ENCODE results near the gene SERGEF. TPM values are rescaled to one million over a fixed set of nuclear protein-coding genes. Genes with fewer than 3 reads are reported as not detected.

Gene SERGEF
- total and polyA plus RNA-seq, 10 of the 15 experiments (the other 5 are each of a cell fraction or from before 2014, with no cell fraction given): 14.6 to 27.8 (median 22.4) TPM

DNA sequence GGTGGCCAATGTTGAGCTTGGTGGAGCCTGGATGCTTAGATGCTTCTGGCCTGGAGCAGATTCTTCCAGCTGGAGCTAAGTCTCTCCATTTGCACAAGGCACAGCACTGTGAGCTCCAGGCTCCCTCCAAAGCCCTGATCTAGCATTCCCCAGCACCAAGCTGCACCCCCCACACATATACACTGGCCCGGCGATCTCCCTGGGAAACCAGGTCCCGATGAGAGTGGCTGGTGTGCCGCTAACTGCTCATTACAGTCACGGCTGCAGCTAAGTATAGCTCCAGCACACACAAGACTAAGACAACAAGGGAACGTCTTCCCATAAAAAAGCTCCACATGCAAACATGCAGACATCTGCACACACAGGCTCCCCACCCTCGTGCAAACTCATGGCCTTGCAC, 260.7 kb downstream of the SERGEF start:
- no peaks in the 10 kb centered on the region for H3K36me3 ChIP-seq (ENCODE audit: control insufficient read depth in 2 of 2, insufficient read depth in 2 of 2, low read length in 1 of 2)
- no peak overlapping the region for H3K9ac ChIP-seq (ENCODE audit: control insufficient read depth, insufficient read depth, low read length)
- ChIA-PET RAD21 (ENCODE audit: unreplicated experiment) (interaction anchor here (1.2 kb wide), 1 partner anchor 21 kb away, joined by 3 read pairs; no protein-coding TSS in a partner anchor), SMC1A (ENCODE audit: uncharacterized antibody, unreplicated experiment) (no interaction called here), CTCF (interaction anchor here (0.6 to 2.6 kb wide), 2 partner anchors 10 to 21 kb away, joined by 3 to 12 read pairs; no protein-coding TSS in a partner anchor), POLR2A (no interaction called here)
- H3K79me2 ChIP-seq (ENCODE audit: control insufficient read depth, insufficient read depth, low read length): no peaks in the 10 kb centered on the region
- H3K27me3 ChIP-seq (replicated peaks in 1 of 2; ENCODE audit: control insufficient read depth in 2 of 2, insufficient read depth in 2 of 2, low read length in 1 of 2): peaks cover 0 to 1% of the 10 kb centered on the region in 2 experiments; a peak in 2 of 4 replicates
- no peak overlapping the region for H3K4me2 ChIP-seq (ENCODE audit: control insufficient read depth, insufficient read depth)
- no peak for ATAC-seq
- H3K9me3 ChIP-seq (replicated peaks; ENCODE audit: control insufficient read depth, insufficient read depth, low read length): no peaks in the 10 kb centered on the region
- H3K27ac ChIP-seq (ENCODE audit: control insufficient read depth, insufficient read depth): no peak overlapping the region
- no peak for DNase-seq (ENCODE audit: low read depth, low spot score)
- in situ Hi-C loops (cut with MboI) (no loop called here), intact Hi-C loops (cut with micrococcal nuclease; ENCODE audit: unreplicated experiment) (no loop called here)
- 20% methylated on average over 7 of the region's 7 CpGs for WGBS (ENCODE audit: insufficient coverage, insufficient replicate concordance, low lambda C conversion rate, missing lambda C conversion rate)
- H2AFZ ChIP-seq (ENCODE audit: control insufficient read depth, low read depth, low read length): no peak overlapping the region
- no peak for FAIRE-seq
- no peak for TF ChIP-seq ETV6 (conservative IDR thresholded peaks at IDR 0.05 in 1 of 2, IDR thresholded peaks at IDR 0.05 in 1 of 2; ENCODE audit: borderline replicate concordance in 1 of 2, low read depth in 1 of 2)
- TF ChIP-seq, protein P1, sequence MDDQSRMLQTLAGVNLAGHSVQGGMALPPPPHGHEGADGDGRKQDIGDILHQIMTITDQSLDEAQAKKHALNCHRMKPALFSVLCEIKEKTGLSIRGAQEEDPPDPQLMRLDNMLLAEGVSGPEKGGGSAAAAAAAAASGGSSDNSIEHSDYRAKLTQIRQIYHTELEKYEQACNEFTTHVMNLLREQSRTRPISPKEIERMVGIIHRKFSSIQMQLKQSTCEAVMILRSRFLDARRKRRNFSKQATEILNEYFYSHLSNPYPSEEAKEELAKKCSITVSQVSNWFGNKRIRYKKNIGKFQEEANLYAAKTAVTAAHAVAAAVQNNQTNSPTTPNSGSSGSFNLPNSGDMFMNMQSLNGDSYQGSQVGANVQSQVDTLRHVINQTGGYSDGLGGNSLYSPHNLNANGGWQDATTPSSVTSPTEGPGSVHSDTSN (IDR thresholded peaks at IDR 0.05; ENCODE audit: insufficient replicate concordance, low read depth, low read length): no peak
- TF ChIP-seq HDAC6 (IDR thresholded peaks at IDR 0.05; ENCODE audit: unreplicated experiment): no peak
- TF ChIP-seq, protein P2, sequence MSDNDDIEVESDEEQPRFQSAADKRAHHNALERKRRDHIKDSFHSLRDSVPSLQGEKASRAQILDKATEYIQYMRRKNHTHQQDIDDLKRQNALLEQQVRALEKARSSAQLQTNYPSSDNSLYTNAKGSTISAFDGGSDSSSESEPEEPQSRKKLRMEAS (IDR thresholded peaks at IDR 0.05; ENCODE audit: low read depth, low read length): no peak
- no peak for TF ChIP-seq FOXM1 (IDR thresholded peaks at IDR 0.05; ENCODE audit: low read depth, low read length)
- no peak for TF ChIP-seq ZNF24 (IDR thresholded peaks at IDR 0.05)
- TF ChIP-seq MYC (IDR thresholded peaks at IDR 0.05; ENCODE audit: insufficient read depth, insufficient read length, insufficient replicate concordance, low read length, severe bottlenecking): no peak
- no peak for TF ChIP-seq SREBF1 (IDR thresholded peaks at IDR 0.05; ENCODE audit: low read length)
- TF ChIP-seq HCFC1 (IDR thresholded peaks at IDR 0.05; ENCODE audit: low read length): no peak
- TF ChIP-seq NFIC (IDR thresholded peaks at IDR 0.05; ENCODE audit: low read depth, low read length): no peak
- TF ChIP-seq, protein P3, sequence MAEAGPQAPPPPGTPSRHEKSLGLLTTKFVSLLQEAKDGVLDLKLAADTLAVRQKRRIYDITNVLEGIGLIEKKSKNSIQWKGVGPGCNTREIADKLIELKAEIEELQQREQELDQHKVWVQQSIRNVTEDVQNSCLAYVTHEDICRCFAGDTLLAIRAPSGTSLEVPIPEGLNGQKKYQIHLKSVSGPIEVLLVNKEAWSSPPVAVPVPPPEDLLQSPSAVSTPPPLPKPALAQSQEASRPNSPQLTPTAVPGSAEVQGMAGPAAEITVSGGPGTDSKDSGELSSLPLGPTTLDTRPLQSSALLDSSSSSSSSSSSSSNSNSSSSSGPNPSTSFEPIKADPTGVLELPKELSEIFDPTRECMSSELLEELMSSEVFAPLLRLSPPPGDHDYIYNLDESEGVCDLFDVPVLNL (IDR thresholded peaks at IDR 0.05; ENCODE audit: low read depth, low read length): no peak
- TF ChIP-seq FOS (IDR thresholded peaks at IDR 0.05; ENCODE audit: borderline replicate concordance, extremely low read depth, insufficient read length): no peak
- TF ChIP-seq, protein P4, sequence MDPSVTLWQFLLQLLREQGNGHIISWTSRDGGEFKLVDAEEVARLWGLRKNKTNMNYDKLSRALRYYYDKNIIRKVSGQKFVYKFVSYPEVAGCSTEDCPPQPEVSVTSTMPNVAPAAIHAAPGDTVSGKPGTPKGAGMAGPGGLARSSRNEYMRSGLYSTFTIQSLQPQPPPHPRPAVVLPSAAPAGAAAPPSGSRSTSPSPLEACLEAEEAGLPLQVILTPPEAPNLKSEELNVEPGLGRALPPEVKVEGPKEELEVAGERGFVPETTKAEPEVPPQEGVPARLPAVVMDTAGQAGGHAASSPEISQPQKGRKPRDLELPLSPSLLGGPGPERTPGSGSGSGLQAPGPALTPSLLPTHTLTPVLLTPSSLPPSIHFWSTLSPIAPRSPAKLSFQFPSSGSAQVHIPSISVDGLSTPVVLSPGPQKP (IDR thresholded peaks at IDR 0.05; ENCODE audit: low read depth, low read length): no peak
- H3K4me3 ChIP-seq: no peak overlapping the region
- no peaks in the 10 kb centered on the region for H3K4me1 ChIP-seq (ENCODE audit: control insufficient read depth, insufficient read depth, low read length)
- no TSS peak for BruUV-seq (replicated peaks)
- H4K20me1 ChIP-seq (ENCODE audit: control insufficient read depth, insufficient read depth): no peaks in the 10 kb centered on the region
